ENCODE measurements around the gene STRN3. TPM values are rescaled to one million over a fixed set of nuclear protein-coding genes. Genes with fewer than 3 reads are reported as not detected.

The STRN3 gene
- total RNA-seq, 1 experiment from 2014 or later, result 44.2 TPM

GRCh38 chr14:30864934-30865333 lies 161.2 kb downstream of the STRN3 start:
- H3K27ac ChIP-seq (ENCODE audit: low read depth, low read length, poor library complexity, severe bottlenecking), result no peak overlapping the region
- DNase-seq (ENCODE audit: low spot score), result no peak
- H3K4me3 ChIP-seq (ENCODE audit: low read depth, low read length, poor library complexity, severe bottlenecking), result no peak overlapping the region
- CTCF ChIA-PET, result no interaction called here
- POLR2A ChIA-PET (ENCODE audit: low non-redundant PET), result no interaction called here
- TF ChIP-seq EZH2 (IDR thresholded peaks at IDR 0.05; ENCODE audit: borderline replicate concordance, low read depth, low read length, poor library complexity, severe bottlenecking) (no peak), CTCF (conservative IDR thresholded peaks at IDR 0.05; ENCODE audit: low read depth, low read length) (no peak)
- no peaks in the 10 kb centered on the region for H3K4me1 ChIP-seq (ENCODE audit: insufficient read depth, low read length, poor library complexity, severe bottlenecking)
- no TSS peak for BruUV-seq (replicated peaks)
- no peaks in the 10 kb centered on the region for H3K36me3 ChIP-seq (ENCODE audit: insufficient read depth, low read length, poor library complexity, severe bottlenecking)
- no peaks in the 10 kb centered on the region for H3K9me3 ChIP-seq (ENCODE audit: low read depth, low read length, poor library complexity, severe bottlenecking)
- peaks cover 4% of the 10 kb centered on the region for H3K27me3 ChIP-seq (replicated peaks; ENCODE audit: insufficient read depth, low read depth, low read length, poor library complexity)
- intact Hi-C loops (cut with micrococcal nuclease; ENCODE audit: unreplicated experiment), result no loop called here

- H3K4me3 ChIP-seq (ENCODE audit: low read depth, low read length, poor library complexity, severe bottlenecking), result no peak overlapping the region
- no peaks in the 10 kb centered on the region for H3K4me1 ChIP-seq (ENCODE audit: insufficient read depth, low read length, poor library complexity, severe bottlenecking)
- DNase-seq (ENCODE audit: low spot score), result no peak
- CTCF ChIA-PET, result no interaction called here
- no peaks in the 10 kb centered on the region for H3K36me3 ChIP-seq (ENCODE audit: insufficient read depth, low read length, poor library complexity, severe bottlenecking)
- POLR2A ChIA-PET (ENCODE audit: low non-redundant PET), result interaction anchor here (0.6 kb wide), 1 partner anchor 32 kb away, joined by 3 read pairs; no protein-coding TSS in a partner anchor
- no peak overlapping the region for H3K27ac ChIP-seq (ENCODE audit: low read depth, low read length, poor library complexity, severe bottlenecking)
- TF ChIP-seq EZH2 (IDR thresholded peaks at IDR 0.05; ENCODE audit: borderline replicate concordance, low read depth, low read length, poor library complexity, severe bottlenecking), result no peak
- no peak for TF ChIP-seq CTCF (conservative IDR thresholded peaks at IDR 0.05; ENCODE audit: low read depth, low read length)
- peaks cover 4% of the 10 kb centered on the region for H3K27me3 ChIP-seq (replicated peaks; ENCODE audit: insufficient read depth, low read depth, low read length, poor library complexity)
- BruUV-seq (replicated peaks), result no TSS peak
- intact Hi-C loops (cut with micrococcal nuclease; ENCODE audit: unreplicated experiment), result no loop called here
- no peaks in the 10 kb centered on the region for H3K9me3 ChIP-seq (ENCODE audit: low read depth, low read length, poor library complexity, severe bottlenecking)
Measured at GRCh38 chr14:30861200-30861599, 165.0 kb downstream of the STRN3 start.

GRCh38 chr14:30855345-30856037 lies 170.7 kb downstream of the STRN3 start:
- TF ChIP-seq EZH2 (IDR thresholded peaks at IDR 0.05; ENCODE audit: borderline replicate concordance, low read depth, low read length, poor library complexity, severe bottlenecking) (no peak), CTCF (conservative IDR thresholded peaks at IDR 0.05; ENCODE audit: low read depth, low read length) (no peak)
- no peak overlapping the region for H3K4me3 ChIP-seq (ENCODE audit: low read depth, low read length, poor library complexity, severe bottlenecking)
- no peak for DNase-seq (ENCODE audit: low spot score)
- no peaks in the 10 kb centered on the region for H3K27me3 ChIP-seq (replicated peaks; ENCODE audit: insufficient read depth, low read depth, low read length, poor library complexity)
- H3K36me3 ChIP-seq (ENCODE audit: insufficient read depth, low read length, poor library complexity, severe bottlenecking), result no peaks in the 10 kb centered on the region
- no TSS peak for BruUV-seq (replicated peaks)
- ChIA-PET CTCF (no interaction called here), POLR2A (ENCODE audit: low non-redundant PET) (no interaction called here)
- intact Hi-C loops (cut with micrococcal nuclease; ENCODE audit: unreplicated experiment), result no loop called here
- H3K9me3 ChIP-seq (ENCODE audit: low read depth, low read length, poor library complexity, severe bottlenecking), result no peaks in the 10 kb centered on the region
- H3K27ac ChIP-seq (ENCODE audit: low read depth, low read length, poor library complexity, severe bottlenecking), result no peak overlapping the region
- H3K4me1 ChIP-seq (ENCODE audit: insufficient read depth, low read length, poor library complexity, severe bottlenecking), result no peaks in the 10 kb centered on the region
